PFSK-1 (cell line): Measurements from ENCODE around the gene CHST3.

Experiments
- FOXP2 ChIP-seq: optimal IDR thresholded peaks from 2 replicates; pipeline ENCODE3; 2011; ENCODE audit warnings: borderline replicate concordance, control low read depth, inconsistent platforms; ENCODE audit not compliant: insufficient read depth; ENCODE audit errors: extremely low read length, extremely low read depth
- POLR2AphosphoS5 ChIP-seq: IDR thresholded peaks from 2 replicates; pipeline ENCODE4 v1.6.1; 2012; ENCODE audit warnings: low read depth, mild to moderate bottlenecking, control low read depth, low read length, moderate library complexity
- REST ChIP-seq, 2 experiments: IDR thresholded peaks; 2 replicates each; pipeline versions ENCODE4 v1.6.1 to v1.8.0; 2011 to 2012; ENCODE audit warnings: low read depth in 2 of 2, low read length in 2 of 2, control low read depth in 1 of 2, inconsistent platforms in 1 of 2, mild to moderate bottlenecking in 1 of 2, moderate library complexity in 1 of 2; ENCODE audit not compliant: insufficient read depth in 1 of 2
- SIN3A ChIP-seq: IDR thresholded peaks from 2 replicates; pipeline ENCODE4 v1.6.1; 2012; ENCODE audit warnings: mild to moderate bottlenecking, low read length, moderate library complexity, borderline replicate concordance; ENCODE audit not compliant: insufficient read depth
- TAF1 ChIP-seq: IDR thresholded peaks from 2 replicates; pipeline ENCODE4 v1.6.1; 2012; ENCODE audit warnings: low read length, control low read depth, borderline replicate concordance; ENCODE audit not compliant: insufficient read depth

CHST3 gene

DNA sequence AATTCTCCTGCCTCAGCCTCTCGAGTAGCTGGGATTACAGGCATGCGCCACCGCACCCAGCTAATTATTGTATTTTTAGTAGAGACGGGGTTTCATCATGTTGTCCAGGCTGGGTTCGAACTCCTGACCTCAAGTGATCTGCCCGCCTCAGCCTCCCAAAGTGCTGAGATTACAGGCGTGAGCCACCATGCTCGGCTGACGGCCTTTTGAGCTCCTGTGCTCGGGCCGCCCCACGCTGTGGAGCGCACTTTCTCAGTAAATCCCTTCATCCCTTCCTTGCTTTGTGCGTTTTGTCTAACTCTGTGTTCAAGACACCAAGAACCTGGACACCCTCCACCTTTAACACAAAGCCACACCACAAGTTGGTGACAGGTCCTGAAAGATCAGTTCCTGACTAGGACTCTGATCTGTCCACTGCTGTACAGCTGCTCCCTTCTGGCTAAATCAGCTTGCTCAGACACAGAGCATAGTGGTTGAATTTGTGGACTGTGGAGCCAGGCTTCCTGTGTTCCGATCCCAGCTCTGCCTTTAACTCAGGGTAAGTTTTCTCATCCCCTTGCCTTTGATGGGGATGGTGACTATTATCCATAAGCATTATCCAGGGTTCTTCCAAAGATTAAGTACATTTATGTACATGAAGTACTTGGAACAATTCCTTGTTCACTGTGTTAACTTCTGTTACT lies 20.1 kb downstream of the CHST3 start:
- TF ChIP-seq REST (IDR thresholded peaks at IDR 0.05; ENCODE audit: insufficient read depth in 1 of 2, low read depth in 2 of 2, low read length in 2 of 2) (no peak), SIN3A (no peak), FOXP2 (no peak), POLR2AphosphoS5 (no peak), TAF1 (no peak)

DNA sequence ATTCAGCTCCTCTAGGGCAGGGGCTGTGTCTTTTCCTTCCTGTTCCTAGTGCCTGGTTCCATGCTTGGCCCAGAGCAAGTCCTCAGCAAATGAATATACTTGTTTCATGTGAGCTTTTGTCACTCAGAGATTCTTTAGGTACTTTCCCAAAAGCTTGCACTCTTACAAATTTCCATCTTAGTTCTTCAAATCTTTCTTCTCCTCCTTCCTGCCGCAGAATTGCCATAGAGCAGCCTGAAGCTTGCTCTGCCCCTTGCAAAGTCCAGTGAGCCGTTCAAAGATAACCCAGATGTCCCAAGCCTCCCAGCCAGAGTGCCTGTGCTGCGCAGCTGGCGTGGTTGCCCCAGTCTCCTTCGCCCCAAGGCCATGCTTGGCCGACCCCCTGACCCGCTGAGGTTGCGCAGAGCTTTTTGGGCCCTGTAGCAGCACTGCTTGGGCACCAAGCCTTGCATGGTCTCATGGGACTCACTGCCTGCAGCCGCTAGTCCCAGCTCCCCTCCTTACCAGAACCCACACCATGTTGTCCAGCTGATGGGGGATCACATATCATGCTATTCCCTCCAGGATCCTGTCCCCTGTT lies 20.7 kb downstream of the CHST3 start:
- TF ChIP-seq SIN3A, result no peak
- no peak for TF ChIP-seq FOXP2
- TF ChIP-seq POLR2AphosphoS5, result no peak
- TF ChIP-seq TAF1, result no peak
- TF ChIP-seq REST (IDR thresholded peaks at IDR 0.05; ENCODE audit: insufficient read depth in 1 of 2, low read depth in 2 of 2, low read length in 2 of 2), result no peak

DNA sequence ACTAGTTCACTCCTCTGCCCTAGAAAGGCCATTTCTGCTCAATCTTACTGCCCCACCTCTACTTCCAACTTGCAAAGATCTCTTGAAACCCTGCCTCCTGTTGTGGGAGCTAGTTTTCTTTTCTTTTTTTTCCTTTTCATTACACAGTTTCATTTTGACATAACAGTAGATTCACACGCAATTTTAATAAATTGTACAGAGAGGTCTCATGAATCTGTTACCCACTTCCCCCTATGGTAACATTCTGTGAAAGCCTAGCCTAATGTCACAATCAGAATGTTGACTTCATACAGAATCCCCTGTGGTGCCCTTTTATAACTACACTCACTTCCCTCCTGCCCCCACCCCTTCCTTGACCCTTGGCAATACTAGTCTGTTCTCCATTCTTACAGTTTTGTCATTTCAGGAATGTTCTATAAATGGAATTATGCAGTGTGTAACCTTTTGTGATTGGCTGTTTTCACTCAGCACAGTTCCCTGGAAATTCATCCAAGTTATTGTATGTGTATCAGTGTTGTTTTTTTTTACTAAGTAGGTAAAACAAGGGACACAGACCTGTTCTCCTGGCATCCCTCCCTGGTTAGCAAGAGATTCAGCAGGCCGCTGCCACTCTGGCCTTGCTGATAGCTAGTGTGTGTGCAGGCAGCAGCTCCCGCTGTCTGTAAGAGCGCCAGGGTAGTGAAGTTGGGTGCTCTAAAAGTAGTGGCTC lies 21.5 kb downstream of the CHST3 start:
- TF ChIP-seq REST (IDR thresholded peaks at IDR 0.05; ENCODE audit: insufficient read depth in 1 of 2, low read depth in 2 of 2, low read length in 2 of 2) (no peak), POLR2AphosphoS5 (no peak), FOXP2 (no peak), SIN3A (no peak), TAF1 (no peak)

DNA sequence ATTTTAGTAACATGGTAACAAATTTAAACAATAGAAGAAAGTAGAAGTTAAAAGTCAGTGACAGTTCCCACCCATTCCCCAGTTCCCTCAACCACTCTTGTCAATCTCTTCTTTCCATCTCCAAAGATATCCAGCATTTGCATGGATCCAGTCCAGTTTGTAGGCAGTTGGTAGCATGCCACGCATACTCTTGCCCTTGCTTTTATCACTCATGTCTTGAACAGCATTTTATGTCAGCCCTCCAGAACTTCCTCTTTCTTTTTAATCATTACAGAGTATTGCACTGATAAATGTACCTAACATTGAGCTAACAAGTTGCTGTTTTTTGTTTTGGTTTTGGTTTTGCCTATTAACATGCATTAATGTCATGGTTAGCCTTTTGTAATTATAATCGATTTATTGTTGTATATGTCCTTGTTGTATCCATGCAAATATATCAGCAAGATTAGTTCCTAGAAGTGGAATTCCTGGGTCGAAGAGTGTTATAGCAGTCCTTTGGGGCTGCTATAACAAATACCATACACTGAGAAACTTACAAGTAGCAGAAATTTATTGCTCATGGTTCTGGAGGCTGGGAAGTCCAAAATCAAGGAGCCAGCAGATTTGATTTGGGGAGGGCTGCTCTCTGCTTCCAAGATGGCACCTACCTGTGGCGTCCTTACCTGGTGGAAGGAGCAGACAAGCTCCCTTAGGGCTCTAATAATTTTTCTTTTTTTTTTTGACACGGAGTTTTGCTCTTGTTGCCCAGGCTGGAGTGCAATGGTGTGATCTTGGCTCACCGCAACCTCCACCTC lies 25.7 kb downstream of the CHST3 start:
- TF ChIP-seq SIN3A (no peak), REST (IDR thresholded peaks at IDR 0.05; ENCODE audit: insufficient read depth in 1 of 2, low read depth in 2 of 2, low read length in 2 of 2) (no peak), TAF1 (no peak), FOXP2 (no peak), POLR2AphosphoS5 (no peak)
